Mammary epithelial cell (primary cell): ENCODE results near the gene TMEM79.

Experiments used
- CTCF ChIP-seq, 2 donors: IDR thresholded peaks in 1 of 2; conservative IDR thresholded peaks in 1 of 2; 2 replicates each; pipeline ENCODE4 v1.5.1; 2011 to 2012; ENCODE audit warnings: inconsistent platforms in 2 of 2, low read length in 2 of 2, mild to moderate bottlenecking in 2 of 2, control low read depth in 1 of 2, low read depth in 1 of 2; ENCODE audit not compliant: insufficient read depth in 1 of 2; ENCODE audit errors: extremely low read depth in 1 of 2
- EZH2 ChIP-seq: IDR thresholded peaks from 2 replicates; pipeline ENCODE4 v1.6.1; 2012; ENCODE audit warnings: low read length, inconsistent platforms, borderline replicate concordance

DNA sequence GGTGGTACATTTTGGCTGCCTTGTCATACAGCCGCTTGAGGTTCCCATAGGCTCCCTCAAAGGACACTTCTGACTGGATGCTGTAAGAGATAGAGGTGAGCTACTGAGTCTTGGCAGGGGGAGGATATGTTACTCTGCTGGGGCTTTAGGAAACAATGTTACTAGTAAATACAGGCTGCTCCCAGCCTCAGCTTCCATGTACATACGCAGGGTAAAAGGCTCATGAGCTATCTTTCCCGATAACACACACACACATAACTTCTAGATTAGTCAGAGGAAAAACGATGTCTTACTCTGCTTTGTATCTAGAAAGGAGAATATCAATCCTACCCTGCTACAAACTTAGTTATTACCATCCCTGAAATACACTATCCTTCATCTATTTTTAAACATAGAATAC, 15.8 kb upstream of the TMEM79 start:
- no peak for TF ChIP-seq CTCF (conservative IDR thresholded peaks at IDR 0.05 in 1 of 2, IDR thresholded peaks at IDR 0.05 in 1 of 2; ENCODE audit: extremely low read depth in 1 of 2, insufficient read depth in 1 of 2, low read depth in 1 of 2, low read length in 2 of 2)
- TF ChIP-seq EZH2 = no peak
